Measurements from ENCODE around the gene BRI3.

BRI3 gene

DNA sequence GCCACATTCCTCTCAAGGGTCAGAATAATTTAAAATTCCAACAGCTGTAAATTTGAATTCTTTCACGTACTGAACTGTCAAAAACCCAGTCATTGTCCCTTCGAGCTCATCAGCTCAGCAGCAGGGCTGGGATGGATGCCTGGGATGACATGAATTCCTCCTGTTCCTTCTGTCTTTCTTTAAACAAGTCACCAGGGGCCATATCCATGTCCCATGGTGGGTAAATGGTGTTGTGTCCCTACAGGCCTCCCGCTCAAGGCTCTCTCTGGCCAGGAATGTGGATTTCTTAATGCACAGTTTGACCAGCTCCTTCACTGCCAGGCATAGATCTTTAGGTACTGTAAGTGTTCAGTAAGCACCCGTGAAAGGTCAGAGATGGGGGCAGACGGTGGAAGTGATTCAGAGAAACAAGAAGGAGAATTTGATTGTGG lies 15.6 kb upstream of the BRI3 start:
- Histone ChIP-seq H3K4me3 (ENCODE audit: low read depth, low read length) (no peak overlapping the region), H3K27me3 (ENCODE audit: insufficient read depth, low read length) (no peaks in the 10 kb centered on the region), H3K9ac (ENCODE audit: low read length) (no peak overlapping the region), H3K23ac (ENCODE audit: low read length) (no peak overlapping the region), H3K4me2 (ENCODE audit: low read length) (no peak overlapping the region), H2AFZ (ENCODE audit: insufficient read depth, low read length, poor library complexity) (no peak overlapping the region), H2AK5ac (ENCODE audit: low read length) (no peak overlapping the region), H4K12ac (ENCODE audit: low read depth, low read length) (no peak overlapping the region), H2BK12ac (ENCODE audit: low read length) (no peak overlapping the region), H4K91ac (ENCODE audit: low read depth, low read length) (no peak overlapping the region), H3K79me1 (ENCODE audit: low read length) (peaks cover 2% of the 10 kb centered on the region), H4K8ac (ENCODE audit: low read depth, low read length) (no peak overlapping the region), H3K4me1 (ENCODE audit: control insufficient read depth in 1 of 2, insufficient read depth in 2 of 2, low read length in 2 of 2) (peaks cover 2 to 5% of the 10 kb centered on the region in 2 experiments), H3K18ac (ENCODE audit: low read length) (no peak overlapping the region), H3K14ac (ENCODE audit: low read length) (no peak overlapping the region), H3K9me3 (ENCODE audit: insufficient read depth, low read depth, low read length) (peaks cover 5% of the 10 kb centered on the region), H3K4ac (ENCODE audit: low read depth, low read length) (no peak overlapping the region), H3K36me3 (ENCODE audit: control insufficient read depth in 1 of 2, insufficient read depth in 2 of 2, low read length in 2 of 2) (peaks cover 6 to 10% of the 10 kb centered on the region in 2 experiments), H3K79me2 (ENCODE audit: control insufficient read depth, insufficient read depth, low read length, poor library complexity) (no peaks in the 10 kb centered on the region), H2BK5ac (ENCODE audit: low read depth, low read length, poor library complexity) (no peak overlapping the region), H3K27ac (ENCODE audit: low read depth, low read length) (peak overlapping the region; percentile 84), H2BK120ac (ENCODE audit: insufficient read depth, low read length, poor library complexity) (no peak overlapping the region)
- WGBS (ENCODE audit: extremely low coverage, insufficient coverage, insufficient read length), result no CpG with 5 or more reads among the region's 5 CpGs
- peak; percentile 97 to 98 for DNase-seq

DNA sequence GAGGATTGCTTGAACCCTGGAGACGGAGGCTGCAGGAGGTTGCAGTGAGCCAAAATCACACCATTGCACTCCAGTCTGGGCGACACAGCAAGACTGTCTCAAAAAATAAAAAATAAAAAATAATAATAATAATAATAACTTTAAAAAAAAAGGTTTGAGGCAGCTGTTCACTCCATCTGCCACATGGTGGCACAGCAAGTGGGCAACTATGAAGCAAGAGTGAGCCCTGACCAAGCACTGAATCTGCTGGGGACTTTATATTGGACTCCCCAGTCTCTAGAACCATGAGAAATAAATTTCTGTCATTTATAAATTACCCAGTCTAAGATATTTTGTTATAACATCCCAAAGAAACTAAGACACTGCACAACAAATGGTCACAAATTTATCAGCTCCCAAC lies 14.6 kb upstream of the BRI3 start:
- no peak overlapping the region for H2BK5ac ChIP-seq (ENCODE audit: low read depth, low read length, poor library complexity)
- H2AFZ ChIP-seq (ENCODE audit: insufficient read depth, low read length, poor library complexity), result no peak overlapping the region
- peaks cover 0 to 3% of the 10 kb centered on the region in 2 experiments for H3K36me3 ChIP-seq (ENCODE audit: control insufficient read depth in 1 of 2, insufficient read depth in 2 of 2, low read length in 2 of 2)
- H3K4me1 ChIP-seq (ENCODE audit: control insufficient read depth in 1 of 2, insufficient read depth in 2 of 2, low read length in 2 of 2), result peaks cover 2 to 5% of the 10 kb centered on the region in 2 experiments
- H4K12ac ChIP-seq (ENCODE audit: low read depth, low read length), result no peak overlapping the region
- H3K9me3 ChIP-seq (ENCODE audit: insufficient read depth, low read depth, low read length), result no peaks in the 10 kb centered on the region
- H3K79me2 ChIP-seq (ENCODE audit: control insufficient read depth, insufficient read depth, low read length, poor library complexity), result no peaks in the 10 kb centered on the region
- H2BK12ac ChIP-seq (ENCODE audit: low read length), result peak overlapping the region; percentile 50
- H3K79me1 ChIP-seq (ENCODE audit: low read length), result peaks cover 2% of the 10 kb centered on the region
- H2AK5ac ChIP-seq (ENCODE audit: low read length), result no peak overlapping the region
- no peak overlapping the region for H3K9ac ChIP-seq (ENCODE audit: low read length)
- no peak overlapping the region for H3K18ac ChIP-seq (ENCODE audit: low read length)
- no peak overlapping the region for H3K23ac ChIP-seq (ENCODE audit: low read length)
- H3K4ac ChIP-seq (ENCODE audit: low read depth, low read length), result no peak overlapping the region
- no peak overlapping the region for H3K4me3 ChIP-seq (ENCODE audit: low read depth, low read length)
- peak overlapping the region; percentile 27 for H2BK120ac ChIP-seq (ENCODE audit: insufficient read depth, low read length, poor library complexity)
- DNase-seq, result no peak
- H4K8ac ChIP-seq (ENCODE audit: low read depth, low read length), result no peak overlapping the region
- H3K27ac ChIP-seq (ENCODE audit: low read depth, low read length), result no peak overlapping the region
- H4K91ac ChIP-seq (ENCODE audit: low read depth, low read length), result no peak overlapping the region
- WGBS (ENCODE audit: extremely low coverage, insufficient coverage, insufficient read length), result no CpG with 5 or more reads among the region's 2 CpGs
- no peak overlapping the region for H3K14ac ChIP-seq (ENCODE audit: low read length)
- H3K27me3 ChIP-seq (ENCODE audit: insufficient read depth, low read length), result no peaks in the 10 kb centered on the region
- no peak overlapping the region for H3K4me2 ChIP-seq (ENCODE audit: low read length)

DNA sequence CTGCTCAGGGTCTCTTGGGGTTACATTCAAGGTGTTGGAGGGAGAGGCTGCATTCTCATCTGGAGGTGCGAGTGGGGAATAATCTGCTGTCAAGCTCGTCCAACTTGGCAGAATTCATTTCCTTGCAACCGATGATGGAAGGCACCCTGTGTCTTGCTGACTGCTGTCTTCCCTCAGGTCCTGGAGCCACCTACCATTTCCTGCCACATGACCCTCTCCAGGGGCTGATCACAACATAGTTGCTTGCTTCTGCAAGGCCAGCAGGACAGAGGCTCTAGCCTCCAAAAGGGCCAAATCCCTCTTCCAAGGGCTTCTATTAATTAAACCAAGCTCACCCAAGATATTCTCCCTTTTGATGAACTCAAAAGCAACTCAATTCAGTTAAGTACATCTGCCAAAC lies 14.2 kb upstream of the BRI3 start:
- H3K79me2 ChIP-seq (ENCODE audit: control insufficient read depth, insufficient read depth, low read length, poor library complexity), result no peaks in the 10 kb centered on the region
- no peak overlapping the region for H2AFZ ChIP-seq (ENCODE audit: insufficient read depth, low read length, poor library complexity)
- no peak overlapping the region for H3K4me3 ChIP-seq (ENCODE audit: low read depth, low read length)
- peak overlapping the region; percentile 50 for H2BK12ac ChIP-seq (ENCODE audit: low read length)
- peaks cover 2% of the 10 kb centered on the region for H3K79me1 ChIP-seq (ENCODE audit: low read length)
- no peak for DNase-seq
- no peak overlapping the region for H3K18ac ChIP-seq (ENCODE audit: low read length)
- H2BK5ac ChIP-seq (ENCODE audit: low read depth, low read length, poor library complexity), result no peak overlapping the region
- H3K14ac ChIP-seq (ENCODE audit: low read length), result no peak overlapping the region
- no peak overlapping the region for H2AK5ac ChIP-seq (ENCODE audit: low read length)
- H3K27me3 ChIP-seq (ENCODE audit: insufficient read depth, low read length), result no peaks in the 10 kb centered on the region
- H4K8ac ChIP-seq (ENCODE audit: low read depth, low read length), result no peak overlapping the region
- peak overlapping the region; percentile 27 for H2BK120ac ChIP-seq (ENCODE audit: insufficient read depth, low read length, poor library complexity)
- no CpG with 5 or more reads among the region's 3 CpGs for WGBS (ENCODE audit: extremely low coverage, insufficient coverage, insufficient read length)
- H4K91ac ChIP-seq (ENCODE audit: low read depth, low read length), result no peak overlapping the region
- no peak overlapping the region for H3K4me2 ChIP-seq (ENCODE audit: low read length)
- H3K36me3 ChIP-seq (ENCODE audit: control insufficient read depth in 1 of 2, insufficient read depth in 2 of 2, low read length in 2 of 2), result peaks cover 0 to 3% of the 10 kb centered on the region in 2 experiments
- H4K12ac ChIP-seq (ENCODE audit: low read depth, low read length), result no peak overlapping the region
- H3K9ac ChIP-seq (ENCODE audit: low read length), result no peak overlapping the region
- H3K27ac ChIP-seq (ENCODE audit: low read depth, low read length), result no peak overlapping the region
- H3K4me1 ChIP-seq (ENCODE audit: control insufficient read depth in 1 of 2, insufficient read depth in 2 of 2, low read length in 2 of 2), result peaks cover 2 to 5% of the 10 kb centered on the region in 2 experiments
- no peak overlapping the region for H3K4ac ChIP-seq (ENCODE audit: low read depth, low read length)
- H3K9me3 ChIP-seq (ENCODE audit: insufficient read depth, low read depth, low read length), result no peaks in the 10 kb centered on the region
- H3K23ac ChIP-seq (ENCODE audit: low read length), result no peak overlapping the region

DNA sequence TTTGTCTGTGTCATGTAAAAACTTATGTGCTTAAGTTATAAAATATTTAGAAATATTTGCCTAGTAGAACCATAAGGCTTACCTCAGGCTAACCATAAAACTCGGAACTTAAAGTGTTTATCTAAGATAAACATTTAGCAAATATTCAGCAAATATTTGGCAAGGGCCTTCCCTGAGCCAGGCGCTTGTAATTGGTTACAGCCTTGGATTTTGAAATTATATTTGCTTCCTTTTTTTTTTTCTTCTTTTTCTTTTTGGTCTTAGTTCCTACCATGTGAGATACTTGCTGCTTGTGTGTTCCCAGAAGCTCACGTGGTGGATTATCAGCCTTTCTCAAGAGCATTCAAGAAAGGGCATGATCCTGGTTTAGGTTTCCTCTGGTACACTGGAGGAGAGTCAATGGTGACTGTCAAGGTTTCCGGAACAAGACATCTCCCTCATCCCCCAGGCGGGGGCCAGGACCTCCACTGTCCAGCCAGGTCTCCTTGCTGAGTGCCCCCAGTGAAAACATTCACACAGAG lies 5.2 kb upstream of the BRI3 start:
- no peak overlapping the region for H3K18ac ChIP-seq (ENCODE audit: low read length)
- H3K4me3 ChIP-seq (ENCODE audit: low read depth, low read length), result no peak overlapping the region
- no peak for DNase-seq
- no peak overlapping the region for H3K4me2 ChIP-seq (ENCODE audit: low read length)
- H3K9ac ChIP-seq (ENCODE audit: low read length), result no peak overlapping the region
- no peak overlapping the region for H4K8ac ChIP-seq (ENCODE audit: low read depth, low read length)
- no peaks in the 10 kb centered on the region for H3K27me3 ChIP-seq (ENCODE audit: insufficient read depth, low read length)
- H3K4ac ChIP-seq (ENCODE audit: low read depth, low read length), result no peak overlapping the region
- no peak overlapping the region for H2BK12ac ChIP-seq (ENCODE audit: low read length)
- peaks cover 0 to 3% of the 10 kb centered on the region in 2 experiments for H3K4me1 ChIP-seq (ENCODE audit: control insufficient read depth in 1 of 2, insufficient read depth in 2 of 2, low read length in 2 of 2)
- H3K36me3 ChIP-seq (ENCODE audit: control insufficient read depth in 1 of 2, insufficient read depth in 2 of 2, low read length in 2 of 2), result no peaks in the 10 kb centered on the region
- H3K79me2 ChIP-seq (ENCODE audit: control insufficient read depth, insufficient read depth, low read length, poor library complexity), result no peaks in the 10 kb centered on the region
- no peak overlapping the region for H4K91ac ChIP-seq (ENCODE audit: low read depth, low read length)
- H3K14ac ChIP-seq (ENCODE audit: low read length), result no peak overlapping the region
- H2BK120ac ChIP-seq (ENCODE audit: insufficient read depth, low read length, poor library complexity), result no peak overlapping the region
- H3K23ac ChIP-seq (ENCODE audit: low read length), result no peak overlapping the region
- H3K79me1 ChIP-seq (ENCODE audit: low read length), result no peaks in the 10 kb centered on the region
- H4K12ac ChIP-seq (ENCODE audit: low read depth, low read length), result no peak overlapping the region
- no peak overlapping the region for H2BK5ac ChIP-seq (ENCODE audit: low read depth, low read length, poor library complexity)
- WGBS (ENCODE audit: extremely low coverage, insufficient coverage, insufficient read length), result no CpG with 5 or more reads among the region's 5 CpGs
- no peak overlapping the region for H2AFZ ChIP-seq (ENCODE audit: insufficient read depth, low read length, poor library complexity)
- H3K27ac ChIP-seq (ENCODE audit: low read depth, low read length), result no peak overlapping the region
- no peak overlapping the region for H2AK5ac ChIP-seq (ENCODE audit: low read length)
- H3K9me3 ChIP-seq (ENCODE audit: insufficient read depth, low read depth, low read length), result no peaks in the 10 kb centered on the region
